Superior temporal gyrus (tissue), 1 donor: Measurements from ENCODE around the gene ZC3H4.

ENCODE experiments used
- DNase-seq: peaks from one replicate; pipeline ENCODE4 v3.0.0-alpha.2; 2016; ENCODE audit errors: extremely low spot score

The ZC3H4 gene

DNA sequence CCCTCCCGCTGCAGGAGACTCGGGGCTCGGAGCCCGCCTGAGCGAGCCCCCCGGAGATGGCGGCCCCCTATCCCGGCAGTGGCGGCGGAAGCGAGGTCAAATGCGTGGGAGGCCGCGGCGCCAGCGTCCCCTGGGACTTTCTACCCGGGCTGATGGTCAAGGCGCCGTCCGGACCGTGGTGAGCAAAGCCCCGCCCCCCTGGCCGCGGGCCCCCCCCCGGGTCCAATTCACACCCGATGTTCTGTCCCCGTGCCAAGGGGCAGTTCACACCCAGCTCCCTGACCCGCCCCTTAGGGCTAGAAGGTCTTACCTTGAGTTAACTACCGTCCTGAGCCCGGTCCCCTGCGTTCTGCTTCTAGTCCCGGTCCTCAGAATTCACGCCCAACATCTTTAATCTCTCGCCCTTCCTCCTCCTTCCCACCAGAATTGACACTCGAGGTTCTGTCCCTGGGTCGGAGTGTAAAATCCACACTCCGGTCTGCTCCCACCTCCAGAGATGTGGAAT is 92.5 kb downstream of the ZC3H4 start:
- DNase-seq: no peak

DNA sequence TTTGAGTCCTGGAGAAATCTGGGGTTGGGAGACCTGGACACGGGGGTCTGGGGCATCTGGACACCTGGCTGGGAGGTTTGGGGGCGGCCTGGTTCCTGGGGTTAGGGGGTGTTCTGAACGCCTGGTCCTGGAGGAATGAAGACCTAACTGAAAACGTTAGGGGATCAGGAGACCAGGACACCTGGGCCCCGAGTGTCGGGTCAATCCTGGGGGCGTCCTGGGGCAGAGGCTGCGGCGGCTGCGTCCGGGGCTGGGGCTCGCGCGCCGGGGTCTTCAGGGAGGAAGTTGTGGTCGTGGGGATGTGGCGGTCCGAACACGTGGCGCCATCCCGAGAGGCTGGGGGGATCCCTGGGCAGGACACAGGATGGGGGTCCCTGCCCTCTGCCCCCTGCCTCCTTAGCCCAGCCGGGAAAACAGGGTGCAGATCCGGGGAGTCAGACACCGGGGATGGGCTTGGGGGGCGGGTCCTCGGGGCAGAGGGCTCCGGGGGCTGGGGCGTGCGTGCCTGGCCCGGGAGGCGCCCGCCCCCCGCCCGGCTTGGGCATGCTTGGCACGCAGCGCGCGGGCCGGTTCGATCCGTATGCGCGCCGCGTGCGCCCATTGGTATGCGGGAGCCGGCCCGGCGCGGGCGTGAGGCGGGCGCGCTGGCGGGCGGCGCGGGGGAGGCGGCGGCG is 93.3 kb downstream of the ZC3H4 start:
- DNase-seq: no peak

- DNase-seq: no peak
These were observed 94.0 kb downstream of the ZC3H4 start, which contains the start of gene NPAS1 for GRCh38 chr19:47019431-47020041. NPAS1 (plus strand) TSS chr19:47019837; CDS start chr19:47021048, 1,211 bp downstream.

GRCh38 chr19:47018923-47019322 is 94.7 kb downstream of the ZC3H4 start:
- no peak for DNase-seq
